Heart right ventricle (tissue), 16 donors: ENCODE measurements around the gene PTAFR. TPM values are rescaled to one million over a fixed set of nuclear protein-coding genes. Genes with fewer than 3 reads are reported as not detected.

Source experiments
- ATAC-seq, 8 donors: fragments of 200-7000 bp; cut with Tn5 transposase; one replicate each; pipeline ENCODE4 v1.9.1; 2020; ENCODE audit warnings: mild to moderate bottlenecking in 8 of 8, moderate library complexity in 8 of 8, moderate number of reproducible peaks in 1 of 8
- DNase-seq, 2 donors: peaks; one replicate each; pipeline ENCODE4 v3.0.0-alpha.2; 2020
- H3K27ac ChIP-seq, 10 donors: fragments of 200-600 bp; sonication (generic) in 2 of 10; one replicate each; pipeline versions ENCODE4 v1.5.0 to v1.8.0; 2020 to 2022; ENCODE audit warnings: mild to moderate bottlenecking in 3 of 10
- H3K27me3 ChIP-seq, 7 donors: fragments of 200-600 bp; one replicate each; pipeline ENCODE4 v1.8.0; 2021 to 2022; ENCODE audit warnings: mild to moderate bottlenecking in 2 of 7
- H3K36me3 ChIP-seq, 9 donors: fragments of 200-600 bp; sonication (generic) in 1 of 9; one replicate each; pipeline versions ENCODE4 v1.5.0 to v1.8.0; 2020 to 2022; ENCODE audit warnings: mild to moderate bottlenecking in 2 of 9
- H3K4me1 ChIP-seq, 9 donors: fragments of 200-600 bp; sonication (generic) in 1 of 9; one replicate each; pipeline versions ENCODE4 v1.5.0 to v1.8.0; 2020 to 2022; ENCODE audit warnings: mild to moderate bottlenecking in 4 of 9
- H3K4me3 ChIP-seq, 10 donors: fragments of 200-600 bp; sonication (generic) in 2 of 10; one replicate each; pipeline versions ENCODE4 v1.5.0 to v1.8.0; 2020 to 2022; ENCODE audit warnings: mild to moderate bottlenecking in 7 of 10, moderate library complexity in 2 of 10
- H3K9me3 ChIP-seq, 11 donors: fragments of 200-600 bp in 10 of 11; sonication (generic) in 2 of 11; one replicate each; pipeline versions ENCODE4 v1.5.0 to v1.8.0; 2013 to 2022; ENCODE audit warnings: mild to moderate bottlenecking in 2 of 11, control low read depth in 1 of 11, moderate library complexity in 1 of 11
- WGBS, 2 donors: extraction: QIAGEN DNeasy Blood & Tissue Kit; methylation state at CpG; one replicate each; pipeline ENCODE4 v1.1.7; 2013; ENCODE audit warnings: inconsistent platforms in 1 of 2; 5-methylcytosine and 5-hydroxymethylcytosine counted together
- intact Hi-C, 10 donors: fragments of 100-400 bp; cut with DNase I; formaldehyde crosslinking; loops; one replicate each; pipeline versions ENCODE4 v1.11.1 to v1.14.2; 2022
- polyA plus RNA-seq, 2 donors: library from polyadenylated mRNA; stranded (reverse); fragments of 200-250 nt; gene quantifications; one replicate each; pipeline ENCODE4 v1.2.3, GENCODE V29; 2013
- total RNA-seq, 10 donors: library from RNA; stranded (reverse); fragmentation: NEBNext Ultra II Directional in 3 of 10; extraction: Animal tissue kit (Norgen Biotek cat#: 25700) in 3 of 10; gene quantifications; one replicate each; pipeline versions ENCODE4 v1.2.1 to v1.2.4, GENCODE V29; 2021 to 2023
- TF ChIP-seq, protein P1 (sequence below), 9 donors: fragments of 200-600 bp; sonication (generic) in 2 of 9; IDR thresholded peaks; one replicate each; pipeline versions ENCODE4 v1.5.0 to v1.8.0; 2021 to 2022; ENCODE audit warnings: antibody characterized with exemption in 9 of 9, mild to moderate bottlenecking in 5 of 9, moderate library complexity in 1 of 9
- donor health status: Arrhythmogenic right ventricular cardiomyopathy.
- donor health status: ischemic (EF 13 %, LVEDD 7.1; RV severe dilation, severe dysfunction).
- donor health status: healthy with polysubstance abuse.
- donor health status: DM: no; HTN: yes; CAD: no.
- donor health status: DM: no; HTN: no; CAD: no.
- donor health status: ischemic (EF 25% LVEDD 6.9; RV normal size, moderate dysfunction).
- donor health status: ischemic (EF 25% LVEDD 5.7; RV mildly dilated, moderate dysfunction).
- donor health status: healthy.
- donor health status: DM: yes; HTN: yes; CAD: no.
- donor health status: Ischemic cardiomyopathy.
- donor health status: ischemic (EF 35%, LVEDD 5.7; RV mildly dilated, moderate dysfunction).
- donor health status: nonischemic (EF 11% LVEDD 7.7; RV severe dilation, severe dysfunction).
- donor health status: DM: yes; HTN: yes; CAD: no.
- donor health status: PGD.
- donor health status: ischemic (EF 29% LVEDD 5.4; RV normal size, mild dysfunction).
- donor health status: nonischemic (EF 23%, LVEDD 6.1; RV moderate dilation, normal function).

The PTAFR gene
- total and polyA plus RNA-seq, 12 donors = 0.73 to 13.4 (median 1.4) TPM

DNA sequence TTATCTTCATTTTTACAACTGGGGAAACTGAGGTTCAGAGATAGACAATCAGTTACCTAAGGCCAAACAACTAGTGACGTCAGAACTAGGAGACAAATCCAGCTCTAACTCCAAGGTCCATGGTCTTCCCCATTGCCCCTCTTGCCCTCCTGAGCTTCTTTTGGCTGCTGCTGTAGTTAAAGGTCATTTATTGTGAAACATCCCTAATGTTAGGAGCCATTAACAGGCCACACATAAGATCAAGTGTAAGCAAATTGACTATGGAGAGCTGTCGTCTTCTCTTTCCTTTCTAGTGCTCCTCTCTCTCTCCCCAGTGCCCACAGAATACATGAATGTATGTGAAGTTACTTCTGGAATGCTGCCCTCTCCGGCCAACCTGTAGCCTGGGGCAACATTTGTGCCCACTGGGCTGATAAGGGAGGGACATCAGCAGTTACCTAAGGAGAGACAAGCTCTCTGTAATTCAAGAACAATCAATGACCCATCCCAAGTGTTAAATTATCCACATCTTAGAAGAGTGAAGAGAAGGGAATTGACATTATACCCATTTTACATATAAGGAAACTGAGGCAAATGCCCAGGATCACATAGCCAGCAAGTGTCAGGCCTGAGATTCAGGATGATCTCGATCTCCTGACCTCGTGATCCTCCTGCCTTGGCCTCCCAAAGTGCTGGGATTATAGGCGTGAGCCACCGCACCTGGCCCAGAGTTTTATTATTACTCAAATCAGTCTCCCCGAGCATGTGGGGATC, 40.1 kb downstream of the PTAFR start:
- TF ChIP-seq, protein P1, sequence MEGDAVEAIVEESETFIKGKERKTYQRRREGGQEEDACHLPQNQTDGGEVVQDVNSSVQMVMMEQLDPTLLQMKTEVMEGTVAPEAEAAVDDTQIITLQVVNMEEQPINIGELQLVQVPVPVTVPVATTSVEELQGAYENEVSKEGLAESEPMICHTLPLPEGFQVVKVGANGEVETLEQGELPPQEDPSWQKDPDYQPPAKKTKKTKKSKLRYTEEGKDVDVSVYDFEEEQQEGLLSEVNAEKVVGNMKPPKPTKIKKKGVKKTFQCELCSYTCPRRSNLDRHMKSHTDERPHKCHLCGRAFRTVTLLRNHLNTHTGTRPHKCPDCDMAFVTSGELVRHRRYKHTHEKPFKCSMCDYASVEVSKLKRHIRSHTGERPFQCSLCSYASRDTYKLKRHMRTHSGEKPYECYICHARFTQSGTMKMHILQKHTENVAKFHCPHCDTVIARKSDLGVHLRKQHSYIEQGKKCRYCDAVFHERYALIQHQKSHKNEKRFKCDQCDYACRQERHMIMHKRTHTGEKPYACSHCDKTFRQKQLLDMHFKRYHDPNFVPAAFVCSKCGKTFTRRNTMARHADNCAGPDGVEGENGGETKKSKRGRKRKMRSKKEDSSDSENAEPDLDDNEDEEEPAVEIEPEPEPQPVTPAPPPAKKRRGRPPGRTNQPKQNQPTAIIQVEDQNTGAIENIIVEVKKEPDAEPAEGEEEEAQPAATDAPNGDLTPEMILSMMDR (IDR thresholded peaks at IDR 0.05) = no peak
- H3K36me3 ChIP-seq = no peaks in the 10 kb centered on the region
- intact Hi-C loops = no loop called here
- WGBS, 2 donors = 88% methylated on average over 8 of the region's 8 CpGs
- no peaks in the 10 kb centered on the region for H3K27me3 ChIP-seq
- H3K4me3 ChIP-seq = no peak overlapping the region
- ATAC-seq (no peak), DNase-seq (no peak)
- H3K4me1 ChIP-seq = peaks cover 0 to 68% (median 0%) of the 10 kb centered on the region in 9 donors
- no peaks in the 10 kb centered on the region for H3K9me3 ChIP-seq
- H3K27ac ChIP-seq = peak overlapping the region in 1 of 10 donors; percentile 84

DNA sequence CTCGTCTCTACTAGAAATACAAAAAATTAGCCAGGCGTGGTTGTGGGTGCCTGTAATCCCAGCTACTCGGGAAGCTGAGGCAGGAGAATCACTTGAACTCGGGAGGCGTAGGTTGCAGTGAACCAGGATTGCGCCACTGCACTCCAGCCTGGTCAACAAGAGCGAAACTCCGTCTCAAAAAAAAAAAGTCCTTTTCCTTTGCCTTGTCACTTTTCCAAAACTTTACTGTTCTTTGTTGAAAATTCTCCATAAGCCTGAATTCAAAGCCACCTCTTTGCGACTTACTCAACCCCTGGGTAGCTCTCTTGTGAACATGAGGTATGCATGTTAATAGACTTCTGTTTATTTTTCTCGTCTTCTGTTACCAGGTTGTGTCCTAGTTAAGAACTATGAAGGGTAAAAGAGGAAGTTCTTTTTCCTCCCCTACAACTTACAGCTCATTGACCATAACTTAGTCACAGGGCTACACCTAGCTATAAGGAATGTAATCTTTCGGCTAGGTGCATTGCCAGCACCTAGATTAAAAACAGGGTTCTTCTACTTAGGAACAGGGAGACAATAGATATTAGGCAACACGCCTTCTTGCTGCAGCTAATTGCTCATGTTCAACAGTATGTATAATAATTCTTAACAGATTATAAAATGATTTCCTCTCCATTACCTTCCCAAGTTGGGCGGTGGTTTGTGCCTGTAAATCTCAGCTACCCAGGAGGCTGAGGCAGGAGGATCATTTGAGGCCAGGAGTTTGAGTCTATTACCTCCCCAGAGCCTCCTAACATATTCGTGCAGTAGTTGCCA, 40.9 kb downstream of the PTAFR start:
- Histone ChIP-seq H3K9me3 (no peaks in the 10 kb centered on the region), H3K36me3 (no peaks in the 10 kb centered on the region), H3K27me3 (no peaks in the 10 kb centered on the region), H3K4me1 (peaks cover 0 to 67% (median 0%) of the 10 kb centered on the region in 9 donors), H3K4me3 (no peak overlapping the region), H3K27ac (peak overlapping the region in 2 of 10 donors; percentile 35 to 84)
- 82 to 83% methylated on average over 14 of the region's 14 CpGs for WGBS, 2 donors
- intact Hi-C loops = no loop called here
- DNase-seq = no peak
- ATAC-seq = peak in 2 of 8 donors; percentile 20 to 40
- TF ChIP-seq, protein P1 (IDR thresholded peaks at IDR 0.05) = no peak

DNA sequence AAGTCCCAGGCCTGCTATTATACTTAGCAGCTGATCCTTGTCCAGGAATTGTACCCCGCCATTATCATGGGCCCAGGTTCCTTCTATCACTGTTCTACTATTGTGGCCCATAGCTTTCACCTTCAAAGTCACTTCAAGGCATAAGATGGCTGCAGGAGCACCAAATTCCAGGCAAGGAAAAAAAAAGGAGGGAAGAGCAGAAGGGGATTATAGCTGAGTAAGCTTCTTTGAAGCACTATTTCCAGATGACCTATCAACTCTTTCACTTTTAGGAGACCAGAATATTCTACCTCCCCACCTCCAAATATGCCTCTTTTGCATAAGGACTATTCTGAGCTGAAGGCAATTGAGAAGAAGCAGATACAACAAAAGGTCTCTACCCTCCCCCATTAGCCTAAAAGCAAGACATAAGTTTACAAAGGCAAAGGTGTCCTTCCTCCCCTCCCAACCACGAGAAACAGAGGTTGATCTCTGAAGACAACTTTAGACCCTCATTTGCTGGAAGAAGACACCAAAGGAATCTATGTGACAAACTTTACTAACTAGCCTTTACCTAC, 41.8 kb downstream of the PTAFR start:
- no peaks in the 10 kb centered on the region for H3K36me3 ChIP-seq
- intact Hi-C loops = loop anchor here in 1 of 10 donors (5.0 kb wide), 1 partner anchor 43 kb away; the partner anchor contains the start of gene PTAFR
- TF ChIP-seq, protein P1 (IDR thresholded peaks at IDR 0.05) = no peak
- 78 to 90% methylated on average over 2 of the region's 2 CpGs for WGBS, 2 donors
- ATAC-seq = no peak
- H3K27me3 ChIP-seq = no peaks in the 10 kb centered on the region
- no peak for DNase-seq
- no peak overlapping the region for H3K4me3 ChIP-seq
- H3K4me1 ChIP-seq = peaks cover 0 to 59% (median 0%) of the 10 kb centered on the region in 9 donors
- no peaks in the 10 kb centered on the region for H3K9me3 ChIP-seq
- peak overlapping the region in 2 of 10 donors; percentile 35 to 84 for H3K27ac ChIP-seq
